B cell (primary cell): ENCODE results near the gene GNAT2.

Source experiments
- CTCF ChIP-seq: fragments of 200-600 bp; IDR thresholded peaks from one replicate; pipeline ENCODE4 v1.8.0; 2022; ENCODE audit warnings: antibody characterized with exemption, mild to moderate bottlenecking
- EZH2 ChIP-seq: IDR thresholded peaks from 2 replicates; pipeline ENCODE4 v1.6.1; 2012; ENCODE audit warnings: borderline replicate concordance, low read depth, mild to moderate bottlenecking, moderate library complexity, low read length; ENCODE audit not compliant: insufficient read depth, poor library complexity, severe bottlenecking

GRCh38 chr1:109618661-109619575, 498 bp downstream of the GNAT2 start:
- TF ChIP-seq CTCF = no peak
- TF ChIP-seq EZH2 = no peak
